Body of pancreas (tissue), 4 donors: ENCODE data around the gene PRR7. TPM values are rescaled to one million over a fixed set of nuclear protein-coding genes. Genes with fewer than 3 reads are reported as not detected.

ENCODE experiments used
- ATAC-seq: fragments of 150-250 bp; one replicate; pipeline ENCODE4 v1.9.1; 2016
- DNase-seq, 4 donors: peaks; one replicate each; pipeline ENCODE4 v3.0.0-alpha.2; 2019
- H3K27ac ChIP-seq, 4 donors: fragments of 200-600 bp; sonication (generic); 1 replicate in 3 of 4; 2 replicates in 1 of 4; pipeline versions ENCODE4 v1.5.1 to v1.6.1; 2016 to 2019; ENCODE audit warnings: mild to moderate bottlenecking in 1 of 4, mixed read lengths in 1 of 4, moderate library complexity in 1 of 4
- H3K27me3 ChIP-seq, 2 donors: fragments of 200-600 bp; sonication (generic); one replicate each; pipeline ENCODE4 v1.6.0; 2016; ENCODE audit warnings: mild to moderate bottlenecking in 1 of 2
- H3K36me3 ChIP-seq, 2 donors: fragments of 200-600 bp; sonication (generic); replicated peaks in 1 of 2; 2 replicates each; pipeline ENCODE4 v1.5.1; 2016; ENCODE audit warnings: low read depth in 2 of 2; ENCODE audit not compliant: insufficient read depth in 1 of 2
- H3K4me1 ChIP-seq: fragments of 200-600 bp; sonication (generic); one replicate; pipeline ENCODE4 v1.6.0; 2016
- H3K4me3 ChIP-seq, 2 donors: fragments of 200-600 bp; sonication (generic); 1 replicate in 1 of 2; 2 replicates in 1 of 2; pipeline ENCODE4 v1.5.1; 2016 to 2019
- H3K9me3 ChIP-seq, 3 donors: fragments of 200-600 bp; sonication (generic); 1 replicate in 2 of 3; 2 replicates in 1 of 3; pipeline ENCODE4 v1.5.1; 2016
- CTCF ChIP-seq, 7 experiments: fragments of 450-650 bp in 4 of 7; fragments of 200-600 bp in 3 of 7; sonication (generic) in 3 of 7; IDR thresholded peaks; one replicate each; pipeline ENCODE4 v1.5.1; 2016 to 2019; ENCODE audit warnings: antibody characterized with exemption in 7 of 7
- POLR2A ChIP-seq, 3 donors: fragments of 450-650 bp; IDR thresholded peaks; one replicate each; pipeline ENCODE4 v1.6.1; 2016; ENCODE audit warnings: antibody characterized with exemption in 3 of 3, mild to moderate bottlenecking in 2 of 3
- WGBS, 2 donors: methylation state at CpG; one replicate each; pipeline ENCODE4 v1.1.5; 2017; 5-methylcytosine and 5-hydroxymethylcytosine counted together
- intact Hi-C: fragments of 100-400 bp; cut with DNase I; formaldehyde crosslinking; loops from one replicate; pipeline ENCODE4 v1.15.1; 2023
- total RNA-seq, 2 donors: library from RNA; depleted of rRNA; stranded (reverse); fragments of >200 nt; gene quantifications; one replicate each; pipeline ENCODE4 v1.1.0, GENCODE V29; 2016

Gene PRR7
- total RNA-seq, 2 donors from 2014 or later, result 0.78 to 1.3 TPM

- Histone ChIP-seq H3K36me3 (peaks cover 0 to 7% of the 10 kb centered on the region in 2 donors), H3K4me1 (peaks cover 23% of the 10 kb centered on the region), H3K9me3 (no peaks in the 10 kb centered on the region), H3K27ac (no peak overlapping the region), H3K4me3 (no peak overlapping the region), H3K27me3 (no peaks in the 10 kb centered on the region)
- ATAC-seq (no peak), DNase-seq (no peak)
- TF ChIP-seq POLR2A (IDR thresholded peaks at IDR 0.05) (no peak), CTCF (IDR thresholded peaks at IDR 0.05) (no peak)
- WGBS, 2 donors, result 65 to 75% methylated on average over 5 to 11 of the region's 11 CpGs
- intact Hi-C loops, result no loop called here
Measured at GRCh38 chr5:177427919-177428573, 18.6 kb upstream of the PRR7 start.

- Histone ChIP-seq H3K4me3 (no peak overlapping the region), H3K9me3 (no peaks in the 10 kb centered on the region), H3K27me3 (no peaks in the 10 kb centered on the region), H3K4me1 (peaks cover 23% of the 10 kb centered on the region), H3K27ac (peak overlapping the region in 1 of 4 donors; percentile 14), H3K36me3 (peaks cover 0 to 10% of the 10 kb centered on the region in 2 donors)
- no peak for DNase-seq
- no peak for ATAC-seq
- TF ChIP-seq CTCF (IDR thresholded peaks at IDR 0.05), result no peak
- WGBS, 2 donors, result 73 to 87% methylated on average over 10 of the region's 10 CpGs
- intact Hi-C loops, result no loop called here
Measured at GRCh38 chr5:177428574-177429217, 17.9 kb upstream of the PRR7 start.

DNA sequence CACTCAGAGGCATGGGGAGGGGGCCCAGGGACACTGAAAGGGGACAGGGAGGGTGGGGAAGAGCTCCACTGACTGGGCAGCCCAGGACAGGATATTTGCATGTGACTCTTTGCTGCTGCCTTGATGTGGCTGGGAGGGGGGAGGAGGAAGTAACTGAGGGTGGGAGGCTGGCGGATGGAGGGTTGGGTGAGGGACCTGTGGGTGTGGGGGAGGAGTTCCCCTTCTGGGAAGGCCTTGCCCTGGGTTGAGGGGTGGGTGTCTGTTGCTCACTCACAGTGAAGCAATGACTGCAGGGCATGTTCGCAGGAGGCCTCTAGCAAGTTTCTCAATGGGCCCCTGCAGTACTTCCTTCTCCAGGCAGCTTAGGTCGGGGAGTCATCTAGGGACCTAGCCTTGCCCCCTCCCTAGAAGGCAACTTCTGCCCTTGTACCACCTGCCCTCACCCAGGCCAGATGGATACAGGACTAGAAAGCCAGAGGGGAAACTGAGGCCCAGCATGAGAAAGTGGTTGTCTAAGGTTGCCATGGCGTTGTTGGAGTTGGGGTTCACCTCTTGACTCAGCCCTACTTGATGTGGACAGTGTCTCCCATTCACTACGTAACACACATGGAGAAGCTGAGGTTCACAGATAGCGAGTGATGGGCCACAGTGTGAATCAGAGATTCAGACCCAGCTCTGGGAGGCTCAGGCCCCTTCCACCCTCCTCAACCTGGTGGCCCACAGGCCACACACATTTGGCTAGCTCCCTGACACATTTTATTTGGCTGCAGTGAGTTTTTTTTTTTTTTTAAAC lies 17.2 kb upstream of the PRR7 start:
- ATAC-seq, result no peak
- Histone ChIP-seq H3K27ac (peak overlapping the region in 1 of 4 donors; percentile 14), H3K4me1 (peaks cover 23% of the 10 kb centered on the region)

More for the DNA sequence above, 17.2 kb upstream of the PRR7 start:
- H3K9me3 ChIP-seq, result no peaks in the 10 kb centered on the region
- 76 to 93% methylated on average over 6 of the region's 6 CpGs for WGBS, 2 donors
- peak in 3 of 4 donors; percentile 24 to 80 (median 29) for DNase-seq
- intact Hi-C loops, result no loop called here
- TF ChIP-seq POLR2A (IDR thresholded peaks at IDR 0.05) (no peak), CTCF (IDR thresholded peaks at IDR 0.05) (no peak)
- peaks cover 0 to 16% of the 10 kb centered on the region in 2 donors for H3K36me3 ChIP-seq
- no peak overlapping the region for H3K4me3 ChIP-seq
- H3K27me3 ChIP-seq, result no peaks in the 10 kb centered on the region
